Colonic mucosa (tissue), 4 donors: Measurements from ENCODE around the gene TCERG1L. TPM values are rescaled to one million over a fixed set of nuclear protein-coding genes. Genes with fewer than 3 reads are reported as not detected.

Experiments used
- DNase-seq: peaks from one replicate; pipeline ENCODE4 v3.0.0-alpha.2; 2020
- H3K27ac ChIP-seq: fragments of 200-600 bp; one replicate; pipeline ENCODE4 v1.8.0; 2021
- H3K27me3 ChIP-seq: fragments of 200-600 bp; one replicate; pipeline ENCODE4 v1.8.0; 2021
- H3K36me3 ChIP-seq: fragments of 200-600 bp; one replicate; pipeline ENCODE4 v1.8.0; 2021
- H3K4me1 ChIP-seq: fragments of 200-600 bp; one replicate; pipeline ENCODE4 v1.8.0; 2021; ENCODE audit warnings: mild to moderate bottlenecking
- H3K4me3 ChIP-seq: fragments of 200-600 bp; one replicate; pipeline ENCODE4 v1.8.0; 2021
- H3K9ac ChIP-seq, 2 donors: one replicate each; pipeline ENCODE4 v1.7.0; 2013; ENCODE audit warnings: control low read depth in 2 of 2, low read depth in 2 of 2, low read length in 2 of 2
- H3K9me3 ChIP-seq: fragments of 200-600 bp; one replicate; pipeline ENCODE4 v1.8.0; 2021
- intact Hi-C: fragments of 100-400 bp; cut with DNase I; formaldehyde crosslinking; loops from one replicate; pipeline ENCODE4 v1.14.1; 2022
- total RNA-seq, 2 donors: library from RNA; stranded (reverse); fragmentation: NEBNext Ultra II Directional in 1 of 2; extraction: Animal tissue kit (Norgen Biotek cat#: 25700) in 1 of 2; gene quantifications; one replicate each; pipeline ENCODE4 v1.2.1, GENCODE V29; 2021
- TF ChIP-seq, protein P1 (sequence below): fragments of 200-600 bp; IDR thresholded peaks from one replicate; pipeline ENCODE4 v1.8.0; 2022; ENCODE audit warnings: antibody characterized with exemption, mild to moderate bottlenecking
- donor health status: healthy.
- donor health status: DM: no; HTN: no; CAD: no.
- donor health status: DM: no; HTN: no; CAD: no.

Gene TCERG1L
- total RNA-seq, 2 donors from 2014 or later: not detected

DNA sequence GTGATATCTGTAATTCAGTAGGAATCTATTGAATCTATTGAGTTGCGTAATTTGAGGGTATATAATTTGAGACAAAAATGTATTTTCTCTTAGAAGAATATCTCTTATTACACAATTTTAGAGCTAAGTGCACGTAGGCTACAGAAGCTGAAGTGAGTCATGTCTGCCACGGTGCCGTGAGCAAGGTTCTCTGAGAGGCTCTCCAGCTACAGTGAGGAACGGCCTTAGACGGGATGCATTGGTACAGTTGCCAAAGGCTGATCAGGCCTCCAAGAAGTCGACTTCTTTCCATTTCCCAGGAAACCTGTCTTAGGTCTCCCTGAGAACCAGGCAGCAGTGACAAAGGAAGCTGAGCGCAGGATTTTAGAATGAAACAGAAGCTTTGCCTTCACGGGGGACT lies 28.6 kb downstream of the TCERG1L start:
- Histone ChIP-seq H3K27ac (no peak overlapping the region), H3K27me3 (no peaks in the 10 kb centered on the region), H3K4me3 (no peak overlapping the region), H3K9ac (no peak overlapping the region), H3K36me3 (no peaks in the 10 kb centered on the region), H3K4me1 (no peaks in the 10 kb centered on the region), H3K9me3 (no peaks in the 10 kb centered on the region)
- intact Hi-C loops: no loop called here
- DNase-seq: no peak
- TF ChIP-seq, protein P1, sequence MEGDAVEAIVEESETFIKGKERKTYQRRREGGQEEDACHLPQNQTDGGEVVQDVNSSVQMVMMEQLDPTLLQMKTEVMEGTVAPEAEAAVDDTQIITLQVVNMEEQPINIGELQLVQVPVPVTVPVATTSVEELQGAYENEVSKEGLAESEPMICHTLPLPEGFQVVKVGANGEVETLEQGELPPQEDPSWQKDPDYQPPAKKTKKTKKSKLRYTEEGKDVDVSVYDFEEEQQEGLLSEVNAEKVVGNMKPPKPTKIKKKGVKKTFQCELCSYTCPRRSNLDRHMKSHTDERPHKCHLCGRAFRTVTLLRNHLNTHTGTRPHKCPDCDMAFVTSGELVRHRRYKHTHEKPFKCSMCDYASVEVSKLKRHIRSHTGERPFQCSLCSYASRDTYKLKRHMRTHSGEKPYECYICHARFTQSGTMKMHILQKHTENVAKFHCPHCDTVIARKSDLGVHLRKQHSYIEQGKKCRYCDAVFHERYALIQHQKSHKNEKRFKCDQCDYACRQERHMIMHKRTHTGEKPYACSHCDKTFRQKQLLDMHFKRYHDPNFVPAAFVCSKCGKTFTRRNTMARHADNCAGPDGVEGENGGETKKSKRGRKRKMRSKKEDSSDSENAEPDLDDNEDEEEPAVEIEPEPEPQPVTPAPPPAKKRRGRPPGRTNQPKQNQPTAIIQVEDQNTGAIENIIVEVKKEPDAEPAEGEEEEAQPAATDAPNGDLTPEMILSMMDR: no peak

DNA sequence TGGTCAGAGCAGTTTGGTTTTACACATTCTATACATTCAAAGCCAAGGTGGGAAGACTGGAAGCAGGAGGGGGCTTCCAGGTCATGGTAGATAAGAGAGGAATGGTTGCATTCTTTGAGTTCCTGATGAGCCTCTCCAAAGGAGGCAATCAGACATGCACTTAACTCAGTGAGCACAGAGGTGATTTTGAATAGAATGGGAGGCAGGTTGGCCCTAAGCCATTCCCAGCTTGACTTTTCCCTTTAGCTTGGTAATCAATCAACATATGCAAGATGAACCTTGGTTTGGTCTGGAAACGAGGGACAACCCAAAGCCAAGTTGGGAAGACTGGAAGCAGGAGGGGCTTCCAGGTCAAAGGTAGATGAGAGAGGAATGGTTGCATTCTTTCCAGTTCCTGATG lies 31.4 kb downstream of the TCERG1L start:
- no peaks in the 10 kb centered on the region for H3K9me3 ChIP-seq
- no peaks in the 10 kb centered on the region for H3K4me1 ChIP-seq
- no peak for DNase-seq
- no peak overlapping the region for H3K27ac ChIP-seq
- H3K4me3 ChIP-seq: no peak overlapping the region
- H3K36me3 ChIP-seq: no peaks in the 10 kb centered on the region
- intact Hi-C loops: no loop called here
- H3K27me3 ChIP-seq: no peaks in the 10 kb centered on the region
- TF ChIP-seq, protein P1: no peak
- H3K9ac ChIP-seq: no peak overlapping the region

DNA sequence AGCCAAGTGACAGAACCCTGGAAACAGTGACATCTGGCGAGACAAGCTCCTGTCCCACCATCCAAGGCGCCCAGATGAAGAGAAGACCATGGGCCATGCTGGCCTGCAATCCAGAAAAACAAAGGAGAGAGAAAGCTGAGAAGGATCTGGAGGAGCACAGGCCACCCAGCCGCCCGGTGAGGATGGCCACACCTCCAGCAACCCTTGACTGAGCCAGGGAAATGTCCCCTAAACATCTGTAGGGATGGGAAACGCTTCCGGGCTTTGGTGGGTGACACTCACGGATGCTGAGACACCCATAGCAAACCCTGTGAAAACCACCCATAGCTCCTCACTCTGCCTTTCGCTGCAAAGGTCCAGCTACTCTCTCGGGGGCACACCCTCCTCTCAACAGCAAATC lies 32.0 kb downstream of the TCERG1L start:
- Histone ChIP-seq H3K36me3 (no peaks in the 10 kb centered on the region), H3K9ac (no peak overlapping the region), H3K4me1 (no peaks in the 10 kb centered on the region), H3K27me3 (no peaks in the 10 kb centered on the region), H3K9me3 (no peaks in the 10 kb centered on the region), H3K27ac (no peak overlapping the region), H3K4me3 (no peak overlapping the region)
- intact Hi-C loops: no loop called here
- TF ChIP-seq, protein P1: no peak
- DNase-seq: no peak

DNA sequence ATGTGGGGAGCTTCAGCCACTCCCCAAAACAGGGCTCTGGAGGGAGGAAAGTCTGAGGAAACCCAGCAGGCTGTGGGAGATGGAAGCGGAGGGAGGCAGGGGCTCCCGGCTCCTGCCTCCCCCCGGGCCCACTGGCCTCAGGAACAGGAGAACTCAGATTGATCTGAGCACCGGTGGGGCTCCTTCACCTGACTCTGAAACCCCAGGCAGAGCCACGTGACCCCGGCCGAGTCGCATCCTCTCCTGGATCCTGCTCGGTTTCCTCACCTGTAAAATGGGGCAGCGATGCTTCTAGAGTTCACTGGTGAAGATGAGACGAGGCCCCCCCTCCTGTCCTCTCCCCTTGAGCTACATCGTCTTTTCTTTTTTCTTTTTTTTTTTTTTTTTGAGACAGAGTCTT lies 33.6 kb downstream of the TCERG1L start:
- intact Hi-C loops: no loop called here
- no peaks in the 10 kb centered on the region for H3K36me3 ChIP-seq
- H3K27me3 ChIP-seq: no peaks in the 10 kb centered on the region
- H3K9me3 ChIP-seq: no peaks in the 10 kb centered on the region
- no peak overlapping the region for H3K27ac ChIP-seq
- TF ChIP-seq, protein P1: no peak
- no peak overlapping the region for H3K4me3 ChIP-seq
- H3K4me1 ChIP-seq: no peaks in the 10 kb centered on the region
- DNase-seq: no peak
- H3K9ac ChIP-seq: no peak overlapping the region

DNA sequence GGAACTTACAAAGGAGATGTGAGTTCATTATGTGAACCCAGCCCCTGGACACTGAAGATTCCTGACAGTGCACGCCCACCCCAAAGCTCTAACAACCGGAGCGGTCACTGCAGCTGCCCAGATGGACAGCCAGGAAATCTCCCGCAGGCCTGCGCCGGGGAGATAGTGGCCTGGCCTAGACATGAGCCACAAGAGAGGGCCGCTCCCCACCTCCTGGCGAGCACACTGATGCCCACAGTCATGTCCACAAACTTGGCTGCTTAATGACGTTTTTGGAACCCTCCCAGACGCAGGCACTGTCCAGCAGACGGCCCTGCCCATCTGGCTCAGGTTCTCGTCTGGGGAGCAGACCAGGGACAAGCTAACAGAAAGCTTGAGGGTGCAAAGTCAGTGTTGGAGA lies 34.2 kb downstream of the TCERG1L start:
- no peak for DNase-seq
- no peaks in the 10 kb centered on the region for H3K9me3 ChIP-seq
- no peaks in the 10 kb centered on the region for H3K36me3 ChIP-seq
- H3K9ac ChIP-seq: no peak overlapping the region
- no peaks in the 10 kb centered on the region for H3K27me3 ChIP-seq
- TF ChIP-seq, protein P1: no peak
- no peak overlapping the region for H3K4me3 ChIP-seq
- no peaks in the 10 kb centered on the region for H3K4me1 ChIP-seq
- intact Hi-C loops: no loop called here
- H3K27ac ChIP-seq: no peak overlapping the region

DNA sequence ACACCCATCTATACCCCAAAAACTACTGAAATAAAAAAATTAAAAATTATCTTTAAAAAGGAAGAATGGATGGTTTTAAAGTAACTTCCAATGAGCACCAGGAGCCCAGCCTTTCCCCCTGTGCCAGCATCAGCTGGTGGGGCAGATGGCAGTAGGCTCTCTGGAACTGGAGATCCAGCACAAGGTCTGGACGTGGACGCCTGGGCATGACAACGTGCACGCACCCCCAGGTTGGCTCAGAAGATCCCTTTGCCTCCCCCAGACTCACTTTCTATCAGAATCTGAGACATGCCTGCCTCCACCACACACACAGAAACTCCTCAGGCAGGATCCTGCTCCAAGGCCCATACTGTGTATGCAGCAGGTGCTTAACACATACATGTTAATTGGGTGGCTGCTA lies 35.8 kb downstream of the TCERG1L start:
- no peaks in the 10 kb centered on the region for H3K36me3 ChIP-seq
- H3K4me1 ChIP-seq: no peaks in the 10 kb centered on the region
- intact Hi-C loops: no loop called here
- TF ChIP-seq, protein P1: no peak
- H3K9me3 ChIP-seq: no peaks in the 10 kb centered on the region
- H3K27ac ChIP-seq: no peak overlapping the region
- DNase-seq: no peak
- no peak overlapping the region for H3K9ac ChIP-seq
- no peak overlapping the region for H3K4me3 ChIP-seq
- no peaks in the 10 kb centered on the region for H3K27me3 ChIP-seq
